Frontal cortex (tissue), 4 donors: ENCODE data around the gene DLL3. TPM values are rescaled to one million over a fixed set of nuclear protein-coding genes. Genes with fewer than 3 reads are reported as not detected.
A peak's percentile ranks its signal among the peaks of the same experiment; 100 is the strongest.
"Not testable (repeated sequence)": the region's sequence is repeated elsewhere in the genome, so short reads cannot be mapped to it uniquely, and the experiment has no call there.

Experiments
- DNase-seq, 2 donors: peaks; one replicate each; pipeline ENCODE4 v3.0.0; 2012; ENCODE audit warnings: low spot score in 2 of 2
- FAIRE-seq: peaks from 2 replicates; lab custom pipeline; 2012; peaks lifted over from hg19 to GRCh38; lab: Jason Lieb, UNC
- total RNA-seq: library from RNA; depleted of rRNA; stranded (reverse); fragments of >200 nt; gene quantifications from one replicate; pipeline ENCODE4 v1.2.3, GENCODE V29; 2014
- donor health status: control.
- donor health status: control.
- donor health status: control.

DLL3 gene
- total RNA-seq = 13.9 TPM

GRCh38 chr19:39498798-39499642 is at the start of gene DLL3:
TSS of gene DLL3 (plus strand) at chr19:39498947. CDS start at chr19:39498975, 28 bp downstream.
- DNase-seq = no peak
- FAIRE-seq = no peak

DNA sequence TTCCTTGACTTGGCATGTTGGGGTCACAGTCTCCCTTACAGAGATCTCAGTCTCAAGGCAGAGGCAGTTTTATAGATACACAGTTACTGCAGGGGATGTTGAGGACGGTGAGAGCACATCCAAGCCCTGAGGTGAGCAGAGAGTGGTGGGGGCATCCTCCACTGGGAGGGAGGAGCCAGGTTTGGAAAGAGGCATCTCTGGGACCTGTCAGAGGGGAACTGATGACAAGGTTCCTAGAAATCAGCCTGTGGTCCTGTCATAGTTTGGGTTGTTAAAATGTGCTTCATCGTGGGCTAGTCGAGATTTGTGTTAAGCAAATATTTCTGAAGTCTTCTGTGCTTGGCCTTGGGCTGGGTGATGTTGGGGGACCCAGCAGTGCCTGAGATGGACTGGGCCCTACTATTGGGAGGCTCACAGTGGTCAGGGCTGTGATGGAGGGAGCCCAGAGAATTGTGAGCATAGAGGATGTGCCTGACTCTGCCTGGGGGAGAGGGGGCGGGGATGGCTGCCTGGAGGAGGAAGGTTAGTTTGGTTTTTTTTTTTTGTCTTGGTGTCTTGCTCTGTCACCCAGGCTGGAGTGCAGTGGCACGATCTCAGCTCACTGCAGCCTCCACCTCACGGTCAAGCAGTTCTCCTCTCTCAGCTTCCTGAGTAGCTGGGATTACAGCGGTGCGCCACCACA is 49.5 kb upstream of the DLL3 start:
- DNase-seq = no peak
- no peak for FAIRE-seq

DNA sequence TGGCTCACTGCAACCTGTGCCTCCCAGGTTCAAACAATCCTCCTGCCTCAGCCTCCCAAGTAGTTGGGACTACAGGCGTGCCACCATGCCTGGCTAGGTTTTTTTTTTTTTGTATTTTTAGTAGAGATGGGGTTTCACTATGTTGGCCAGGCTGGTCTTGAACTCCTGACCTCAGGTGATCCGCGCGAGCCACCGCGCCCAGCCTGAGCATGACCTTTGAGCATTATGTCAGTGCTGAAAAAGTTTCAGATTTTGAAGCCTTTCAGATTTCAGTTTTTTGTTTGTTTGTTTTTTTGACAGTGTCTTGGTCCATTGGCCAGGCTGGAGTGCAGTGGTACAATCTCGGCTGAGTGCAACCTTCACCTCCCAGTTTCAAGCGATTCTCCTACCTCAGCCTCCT is 47.5 kb upstream of the DLL3 start:
- not testable (repeated sequence) for DNase-seq, FAIRE-seq

DNA sequence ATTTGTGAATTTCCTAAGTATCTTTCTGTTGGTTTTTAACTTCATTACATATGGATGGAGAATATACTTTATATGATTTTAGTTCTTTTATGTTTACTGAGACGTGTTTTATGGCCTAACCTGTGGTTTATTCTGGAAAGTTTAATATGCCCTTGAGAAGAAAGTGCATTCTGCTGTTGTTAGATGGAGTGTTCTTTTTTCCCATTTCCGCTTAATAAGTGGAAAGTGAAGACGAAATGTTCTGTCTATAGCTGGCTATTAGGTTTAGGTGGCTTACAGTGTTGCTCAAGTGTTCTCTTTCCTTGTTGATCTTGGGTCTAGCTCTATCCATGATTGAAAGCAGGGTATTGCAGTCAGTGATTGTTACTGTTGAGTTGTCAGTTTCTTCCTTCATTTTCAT is 35.3 kb upstream of the DLL3 start:
- no peak for FAIRE-seq

DNA sequence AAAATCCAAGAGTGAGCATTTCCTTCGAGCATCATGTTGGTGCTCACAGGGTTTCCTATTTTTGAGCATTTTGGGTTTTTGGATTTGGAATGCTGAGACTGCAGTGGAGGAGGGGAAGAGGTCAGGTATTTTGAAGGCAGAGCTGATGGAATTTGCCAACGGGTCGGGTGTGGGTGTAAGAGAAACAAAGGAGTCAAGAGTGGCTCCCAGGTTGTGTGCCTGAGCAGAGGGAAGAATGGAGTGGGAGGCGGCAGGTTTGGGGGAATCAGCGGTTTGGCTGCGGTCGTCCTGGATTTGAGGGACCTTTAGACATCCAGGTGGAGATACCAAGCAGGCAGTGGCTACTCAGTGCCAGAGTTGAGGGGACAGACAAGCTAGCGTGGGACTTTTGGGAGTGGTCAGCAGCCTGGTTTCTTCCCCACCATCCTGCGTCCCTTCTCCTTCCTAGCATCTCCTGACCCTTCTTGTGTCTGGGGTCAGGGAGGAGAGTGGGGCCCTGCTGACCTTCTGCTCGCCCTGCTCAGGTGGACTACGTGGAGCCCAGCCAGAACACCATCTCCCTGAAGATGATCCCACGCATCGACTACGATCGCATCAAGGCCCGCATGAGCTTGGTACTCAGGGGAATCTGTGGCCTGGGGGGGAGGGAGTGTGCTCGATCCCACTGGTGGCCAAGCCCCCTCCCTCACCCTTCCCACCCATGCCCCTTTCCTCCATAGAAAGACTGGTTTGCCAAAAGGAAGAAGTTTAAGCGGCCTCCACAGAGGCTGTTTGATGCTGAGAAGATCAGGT is 32.6 kb upstream of the DLL3 start:
- DNase-seq (no peak), FAIRE-seq (no peak)

More for the DNA sequence above, 35.3 kb upstream of the DLL3 start:
- no peak for DNase-seq

DNA sequence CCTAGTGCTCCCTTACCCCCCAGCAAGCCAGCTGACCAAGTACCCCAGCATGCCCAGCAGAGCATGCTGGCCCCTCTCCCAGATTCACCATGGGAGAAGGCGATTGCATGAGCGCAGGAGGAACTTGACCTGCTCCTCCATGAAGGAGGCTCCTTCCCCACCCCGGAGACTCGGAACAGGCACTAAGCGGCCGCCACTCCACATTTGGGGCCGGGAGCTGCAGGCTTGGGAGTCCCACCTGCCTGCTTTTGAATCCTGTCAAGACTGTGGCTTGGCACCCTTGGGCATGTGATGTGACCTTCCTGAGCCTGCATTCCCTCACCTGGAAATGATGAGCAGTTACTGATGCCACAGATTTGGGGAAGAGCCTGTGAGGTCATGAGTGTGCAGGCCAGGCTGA is 30.8 kb upstream of the DLL3 start:
- DNase-seq (no peak), FAIRE-seq (no peak)

DNA sequence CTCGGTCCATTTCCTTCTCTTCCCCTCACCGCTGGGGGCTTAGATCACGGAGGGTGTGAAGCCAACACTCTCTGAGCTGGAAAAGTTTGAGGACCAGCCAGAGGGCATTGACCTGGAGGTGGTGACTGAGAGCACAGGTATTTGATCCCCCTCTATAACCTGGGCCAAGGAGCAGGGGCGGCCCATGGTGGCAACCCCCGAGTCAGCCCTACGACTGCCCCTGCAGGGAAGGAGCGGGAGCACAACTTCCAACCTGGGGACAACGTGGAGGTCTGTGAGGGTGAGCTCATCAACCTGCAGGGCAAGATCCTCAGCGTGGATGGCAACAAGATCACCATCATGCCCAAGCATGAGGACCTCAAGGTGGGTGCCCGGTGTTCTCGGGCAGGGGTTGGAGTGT is 29.7 kb upstream of the DLL3 start:
- DNase-seq (no peak), FAIRE-seq (no peak)

GRCh38 chr19:39469567-39469966 is 29.2 kb upstream of the DLL3 start:
- FAIRE-seq = no peak

GRCh38 chr19:39470724-39471339 is 27.9 kb upstream of the DLL3 start:
- DNase-seq = no peak
- no peak for FAIRE-seq

More at GRCh38 chr19:39469567-39469966, 29.2 kb upstream of the DLL3 start:
- no peak for DNase-seq

DNA sequence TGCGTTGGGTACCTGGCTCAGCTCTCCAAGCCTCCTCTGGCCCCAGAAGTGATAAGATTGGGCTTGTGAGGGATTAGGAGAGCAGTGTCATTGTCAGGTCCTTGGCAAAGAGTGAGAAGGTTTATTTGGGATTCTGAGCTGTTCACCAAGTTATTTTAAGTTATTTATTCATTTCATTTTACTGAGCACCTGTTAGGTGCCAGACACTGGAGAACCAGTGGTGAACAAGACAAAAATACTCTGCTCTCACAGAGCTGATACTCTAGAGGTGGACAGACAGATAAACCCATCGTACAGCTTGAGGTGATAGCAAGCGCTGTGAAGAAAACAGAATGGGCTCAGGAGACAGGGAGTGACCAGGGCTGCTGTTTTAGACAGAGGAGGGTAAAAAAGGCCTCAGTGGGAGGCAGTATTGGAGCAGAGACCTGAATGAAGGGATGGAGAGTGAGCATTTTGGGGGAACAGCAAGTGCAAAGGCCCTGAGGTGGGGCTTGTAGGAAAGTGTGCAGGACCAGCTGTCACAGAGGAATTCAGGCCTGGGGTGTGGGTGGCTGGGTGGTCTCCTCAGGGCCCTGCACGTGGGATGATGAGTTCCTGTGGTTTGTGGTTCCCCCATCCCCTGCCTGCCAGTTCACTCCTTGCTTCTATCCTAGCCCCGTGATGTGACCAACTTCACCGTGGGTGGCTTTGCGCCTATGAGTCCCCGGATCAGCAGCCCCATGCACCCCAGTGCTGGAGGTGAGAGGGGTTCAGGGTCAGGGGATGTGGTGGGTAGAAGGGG is 26.8 kb upstream of the DLL3 start:
- FAIRE-seq (no peak), DNase-seq (no peak)

DNA sequence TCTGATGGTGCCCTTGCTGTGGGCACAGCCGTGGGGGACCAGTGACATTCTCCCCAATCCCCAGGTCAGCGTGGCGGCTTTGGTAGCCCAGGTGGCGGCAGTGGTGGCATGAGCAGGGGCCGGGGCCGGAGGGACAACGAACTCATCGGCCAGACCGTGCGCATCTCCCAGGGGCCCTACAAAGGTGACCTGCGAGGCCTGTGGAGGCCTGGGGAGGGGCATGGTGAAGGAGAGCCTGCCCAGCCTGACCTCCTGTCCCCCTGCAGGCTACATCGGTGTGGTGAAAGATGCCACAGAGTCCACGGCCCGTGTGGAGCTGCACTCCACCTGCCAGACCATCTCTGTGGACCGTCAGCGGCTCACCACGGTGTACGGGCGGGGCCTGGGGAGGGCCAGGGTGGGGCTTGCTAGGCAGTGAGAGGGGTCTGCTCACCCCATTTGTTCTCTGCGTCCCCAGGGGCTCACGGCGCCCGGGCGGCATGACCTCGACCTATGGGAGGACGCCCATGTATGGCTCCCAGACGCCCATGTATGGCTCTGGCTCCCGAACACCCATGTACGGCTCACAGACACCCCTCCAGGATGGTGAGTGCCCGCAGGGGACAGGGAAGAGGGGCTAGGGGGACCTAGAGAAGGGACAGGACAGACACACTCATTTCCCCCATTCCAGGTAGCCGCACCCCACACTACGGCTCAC is 25.9 kb upstream of the DLL3 start:
- DNase-seq (no peak), FAIRE-seq (no peak)

DNA sequence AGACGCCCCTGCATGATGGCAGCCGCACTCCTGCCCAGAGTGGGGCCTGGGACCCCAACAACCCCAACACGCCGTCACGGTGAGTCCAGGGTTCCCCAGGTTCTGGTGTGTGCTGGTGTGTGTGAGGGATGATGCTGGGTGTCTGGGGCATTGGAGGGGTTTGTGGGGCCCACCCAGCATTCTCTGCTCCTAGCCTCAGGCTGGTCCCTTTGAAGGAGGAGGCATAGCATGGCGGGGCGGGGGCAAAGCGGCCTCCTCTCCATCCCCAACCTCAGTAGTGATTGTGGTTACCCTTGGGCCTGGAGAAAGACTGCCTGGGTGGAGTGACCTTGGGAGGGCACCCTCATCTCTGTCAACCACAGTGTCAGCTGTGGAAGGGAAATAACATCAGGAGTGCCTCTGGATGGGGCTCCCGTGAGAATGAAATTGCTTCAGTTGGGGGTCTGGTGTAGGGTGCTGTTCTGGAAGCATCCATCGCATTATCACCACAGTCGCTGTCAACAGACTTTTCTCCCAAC is 25.2 kb upstream of the DLL3 start:
- FAIRE-seq (no peak), DNase-seq (no peak)

DNA sequence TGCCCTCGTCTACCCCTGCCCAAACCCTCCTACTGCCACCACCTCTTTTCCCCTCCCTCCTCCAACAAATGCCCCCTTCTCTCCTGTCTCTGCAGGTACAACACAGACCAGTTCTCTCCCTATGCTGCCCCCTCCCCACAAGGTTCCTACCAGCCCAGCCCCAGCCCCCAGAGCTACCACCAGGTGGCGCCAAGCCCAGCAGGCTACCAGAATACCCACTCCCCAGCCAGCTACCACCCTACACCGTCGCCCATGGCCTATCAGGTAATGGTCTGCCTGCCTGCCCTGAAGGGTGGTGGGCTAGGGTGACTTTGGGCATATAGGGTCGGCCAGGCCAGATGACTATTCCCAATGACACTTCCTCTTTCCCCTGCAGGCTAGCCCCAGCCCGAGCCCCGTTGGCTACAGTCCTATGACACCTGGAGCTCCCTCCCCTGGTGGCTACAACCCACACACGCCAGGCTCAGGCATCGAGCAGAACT is 24.6 kb upstream of the DLL3 start:
- no peak for FAIRE-seq
- DNase-seq = peak; percentile 35 to 65

DNA sequence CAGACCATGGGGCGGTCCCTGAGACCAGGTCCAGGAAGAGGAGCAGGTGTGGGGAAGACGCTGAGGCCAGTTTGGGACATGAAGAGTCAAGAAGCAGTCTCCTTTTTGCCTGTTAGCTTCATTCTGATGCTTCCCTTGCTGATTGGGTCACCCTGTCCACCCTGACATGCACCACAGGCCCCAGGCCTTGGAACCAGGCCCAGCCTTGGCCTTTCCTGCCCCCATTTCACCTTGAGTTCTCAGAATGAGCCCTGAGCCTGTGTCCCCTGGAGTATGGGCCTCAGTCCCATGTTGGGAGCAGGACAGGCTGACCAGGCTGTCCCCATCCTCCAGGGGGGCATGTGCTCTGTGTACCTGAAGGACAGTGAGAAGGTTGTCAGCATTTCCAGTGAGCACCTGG is 23.0 kb upstream of the DLL3 start:
- DNase-seq (no peak), FAIRE-seq (no peak)

- not testable (repeated sequence) for FAIRE-seq, DNase-seq
Measured at GRCh38 chr19:39479319-39479801, 19.4 kb upstream of the DLL3 start.

DNA sequence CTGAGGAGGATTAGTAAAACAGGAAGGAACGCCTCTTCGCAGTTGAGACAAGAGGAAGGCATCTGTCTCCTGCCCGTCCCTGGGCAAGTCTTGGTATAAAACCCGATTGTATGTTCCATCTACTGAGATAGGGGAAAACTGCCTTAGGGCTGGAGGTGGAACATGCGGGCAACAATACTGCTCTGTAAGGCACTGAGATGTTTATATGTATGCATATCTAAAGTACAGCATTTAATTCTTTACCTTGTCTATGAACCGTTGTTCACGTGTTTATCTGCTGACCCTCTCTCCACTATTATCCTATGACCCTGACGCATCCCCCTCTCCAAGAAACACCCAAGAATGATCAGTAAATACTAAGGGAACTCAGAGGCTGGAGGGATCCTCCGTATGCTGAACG is 18.8 kb upstream of the DLL3 start:
- DNase-seq = no peak
- FAIRE-seq = no peak

DNA sequence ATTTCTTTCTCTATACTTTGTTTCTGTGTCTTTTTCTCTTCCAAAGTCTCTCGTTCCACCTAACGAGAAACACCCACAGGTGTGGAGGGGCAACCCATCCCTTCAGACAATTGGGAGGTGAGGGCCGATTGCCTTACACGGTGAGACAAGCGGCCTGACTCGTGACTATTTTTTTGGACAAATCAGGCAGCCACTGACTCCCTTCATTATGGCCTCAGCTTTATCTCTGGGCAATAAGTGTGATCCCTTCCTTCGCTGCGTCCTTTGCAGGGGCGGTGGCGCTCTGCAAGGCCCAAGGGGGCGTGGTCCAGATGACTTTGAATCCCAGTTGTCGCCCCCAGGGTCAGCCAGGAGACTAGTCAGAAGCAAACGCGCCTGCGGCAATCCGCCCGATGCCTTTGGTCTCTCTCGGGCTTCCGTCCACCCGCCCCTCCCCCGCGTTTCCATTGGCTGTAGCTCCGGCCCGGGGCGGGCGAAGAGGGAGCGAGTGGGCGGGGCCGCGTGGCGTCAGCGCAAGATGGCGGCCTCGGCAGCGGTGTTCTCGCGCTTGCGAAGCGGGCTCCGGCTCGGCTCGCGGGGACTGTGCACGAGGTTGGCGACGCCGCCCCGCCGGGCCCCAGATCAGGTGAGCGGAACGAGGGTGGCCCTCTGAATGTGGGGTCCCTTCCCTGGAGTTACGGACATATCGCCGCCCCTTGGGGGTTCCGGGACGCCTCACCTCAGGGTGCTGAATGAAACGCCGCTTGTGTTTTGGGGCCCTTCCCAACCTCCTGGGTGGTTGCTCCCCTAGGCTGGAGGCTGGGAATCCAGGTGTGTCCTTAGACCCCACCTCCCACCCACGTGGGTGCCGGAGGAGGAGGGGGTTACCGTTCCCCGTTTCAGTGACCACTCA is 18.2 kb upstream of the DLL3 start, which contains the start of gene TIMM50:
Gene TIMM50 (plus strand): TSS at position 502 of the 892 bp plus-strand sequence. CDS start 16 bp downstream, at position 518.
- DNase-seq (peak; percentile 92 to 94), FAIRE-seq (no peak)
